NK-92 (cell line): ENCODE measurements around the gene PCGF3.
"Not testable (repeated sequence)": the region's sequence is repeated elsewhere in the genome, so short reads cannot be mapped to it uniquely, and the experiment has no call there.

Experiments
- DNase-seq: peaks from one replicate; lab custom pipeline; 2025; ENCODE audit not compliant: unreplicated experiment; lab: John Stamatoyannopoulos, UW

The PCGF3 gene

DNA sequence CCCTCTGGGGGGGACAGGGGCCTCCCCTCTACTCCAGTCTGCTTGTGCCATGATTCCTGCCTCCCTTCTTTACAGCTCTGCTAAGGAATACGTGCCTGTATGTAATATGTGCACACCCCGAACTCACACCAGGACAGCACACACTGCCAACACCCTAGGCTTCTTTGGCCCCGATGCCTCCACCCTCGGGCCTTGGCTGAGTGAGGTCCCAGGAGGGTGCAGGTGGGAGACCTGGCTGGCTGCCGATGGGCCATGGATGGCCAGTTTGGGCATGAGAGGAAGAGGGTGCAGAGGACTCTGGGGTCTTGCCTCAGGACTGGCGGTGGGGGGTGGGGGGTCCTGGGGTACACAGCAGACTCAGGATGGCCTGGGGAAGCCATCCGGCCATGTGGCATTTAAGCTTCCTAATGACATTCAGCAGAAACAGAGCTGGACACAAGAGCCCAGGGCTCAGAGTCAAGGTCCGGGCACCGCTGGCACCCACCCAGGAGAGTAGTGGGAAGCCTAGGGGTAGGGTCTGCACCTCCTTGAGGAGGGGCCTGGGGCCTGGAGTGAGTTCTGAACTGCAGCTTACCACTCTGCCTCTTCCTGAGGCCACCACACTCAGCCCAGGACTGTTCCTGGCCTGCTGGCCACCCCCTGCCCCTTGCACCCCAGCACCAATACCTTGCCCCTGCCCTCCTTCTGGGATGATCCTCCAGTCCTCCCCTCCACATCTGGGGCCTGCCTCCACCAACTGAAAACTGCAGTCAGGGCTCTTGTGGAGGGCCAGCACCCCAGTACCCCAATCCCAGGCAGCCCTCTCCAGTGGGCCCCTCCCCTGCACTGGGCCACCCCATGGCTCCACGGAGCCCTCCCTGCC lies 2.1 kb upstream of the PCGF3 start:
- no peak for DNase-seq

DNA sequence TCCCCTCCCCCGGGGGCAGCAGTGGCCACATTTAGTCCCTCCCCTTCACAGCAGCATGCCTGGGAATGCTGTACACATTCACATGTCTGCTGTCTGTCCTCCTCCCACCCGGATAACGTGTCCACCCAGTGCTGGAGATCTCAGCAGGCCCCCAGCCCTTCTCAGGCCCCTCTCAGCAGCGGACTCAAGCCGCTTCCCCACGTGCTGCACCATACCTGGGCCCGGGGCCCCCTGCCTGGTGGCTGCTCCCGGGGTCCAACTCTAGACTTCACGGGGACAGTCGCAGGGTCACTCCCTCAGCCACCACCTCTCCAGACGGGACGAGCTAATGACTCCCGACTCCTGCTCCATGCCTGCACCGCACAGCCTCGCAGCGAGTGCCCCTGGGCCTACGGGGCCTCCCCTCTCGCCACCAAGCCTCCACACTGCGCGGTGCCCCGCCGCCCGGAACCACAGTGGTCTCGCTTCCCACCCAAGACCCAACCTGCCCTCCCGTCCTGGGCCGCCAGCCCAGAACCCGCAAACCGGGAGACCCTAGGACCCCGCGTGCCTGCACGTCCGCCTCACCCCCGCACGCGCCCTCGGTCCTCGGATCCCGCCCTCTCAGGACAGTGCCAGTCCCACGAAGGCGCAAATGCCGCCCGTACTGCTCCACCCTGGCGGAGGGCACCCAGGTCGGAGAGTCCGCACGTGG lies 1.3 kb upstream of the PCGF3 start:
- no peak for DNase-seq

DNA sequence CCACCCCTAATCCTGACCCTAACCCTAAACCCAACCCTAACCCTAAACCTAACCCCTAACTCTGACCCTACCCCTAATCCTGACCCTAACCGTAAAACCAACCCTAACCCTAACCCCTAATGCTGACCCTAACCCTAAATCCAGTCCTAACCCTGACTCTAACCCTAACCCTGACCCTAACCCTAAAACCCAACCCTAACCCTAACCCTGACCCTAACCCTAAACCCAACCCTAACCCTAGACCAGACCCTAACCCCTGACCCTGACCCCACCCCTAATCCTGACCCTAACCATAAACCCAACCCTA lies 708 bp upstream of the PCGF3 start:
- no peak for DNase-seq

DNA sequence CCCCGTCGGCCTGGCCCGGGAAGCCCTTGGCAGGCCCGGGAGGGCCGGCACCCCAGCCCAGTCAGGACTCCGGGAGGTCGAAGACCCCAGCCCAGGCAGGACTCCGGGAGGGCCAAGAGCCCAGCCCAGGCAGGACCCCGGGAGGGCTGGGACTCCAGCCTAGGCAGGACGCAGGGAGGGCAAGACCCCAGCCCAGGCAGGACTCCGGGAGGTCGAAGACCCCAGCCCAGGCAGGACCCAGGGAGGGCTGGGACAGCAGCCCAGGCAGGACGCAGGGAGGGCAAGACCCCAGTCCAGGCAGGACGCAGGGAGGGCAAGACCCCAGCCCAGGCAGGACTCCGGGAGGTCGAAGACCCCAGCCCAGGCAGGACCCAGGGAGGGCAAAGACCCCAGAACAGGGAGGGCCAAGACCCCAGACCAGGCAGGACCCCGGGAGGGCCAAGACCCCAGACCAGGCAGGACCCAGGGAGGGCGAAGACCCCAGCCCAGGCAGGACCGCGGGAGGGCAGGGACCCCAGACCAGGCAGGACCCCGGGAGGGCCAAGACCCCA lies 526 bp downstream of the PCGF3 start:
- not testable (repeated sequence) for DNase-seq

DNA sequence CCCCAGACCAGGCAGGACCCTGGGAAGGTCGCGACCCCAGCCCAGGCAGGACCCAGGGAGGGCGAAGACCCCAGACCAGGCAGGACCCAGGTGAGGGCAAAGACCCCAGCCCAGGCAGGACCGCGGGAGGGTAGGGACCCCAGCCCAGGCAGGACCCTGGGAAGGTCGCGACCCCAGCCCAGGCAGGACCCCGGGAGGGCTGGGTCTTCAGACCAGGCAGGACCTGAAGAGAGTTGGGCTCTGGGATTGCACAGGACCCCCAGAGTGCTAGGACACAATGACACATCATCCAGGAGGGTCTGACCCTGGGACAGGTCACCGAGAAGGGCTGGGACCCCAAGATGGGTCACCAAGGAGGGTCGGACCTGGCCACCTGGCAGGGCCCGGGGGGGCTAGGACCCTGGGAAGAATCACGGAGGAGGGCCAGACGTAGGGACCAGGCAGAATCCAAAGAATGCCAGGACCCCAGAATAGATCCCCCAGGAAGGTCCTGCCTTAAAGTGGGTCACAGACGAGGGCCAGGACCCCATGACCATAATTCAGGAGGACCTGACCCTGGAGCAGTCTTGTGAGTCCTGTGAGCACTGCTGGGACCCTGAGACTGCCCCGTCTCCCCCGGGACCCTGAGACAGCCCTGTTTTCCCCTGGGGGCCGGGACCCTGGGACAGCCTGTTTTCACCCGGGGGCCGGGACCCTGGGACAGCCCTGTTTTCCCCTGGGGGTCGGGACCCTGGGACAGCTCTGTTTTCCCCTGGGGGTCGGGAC lies 1.4 kb downstream of the PCGF3 start:
- DNase-seq = no peak

DNA sequence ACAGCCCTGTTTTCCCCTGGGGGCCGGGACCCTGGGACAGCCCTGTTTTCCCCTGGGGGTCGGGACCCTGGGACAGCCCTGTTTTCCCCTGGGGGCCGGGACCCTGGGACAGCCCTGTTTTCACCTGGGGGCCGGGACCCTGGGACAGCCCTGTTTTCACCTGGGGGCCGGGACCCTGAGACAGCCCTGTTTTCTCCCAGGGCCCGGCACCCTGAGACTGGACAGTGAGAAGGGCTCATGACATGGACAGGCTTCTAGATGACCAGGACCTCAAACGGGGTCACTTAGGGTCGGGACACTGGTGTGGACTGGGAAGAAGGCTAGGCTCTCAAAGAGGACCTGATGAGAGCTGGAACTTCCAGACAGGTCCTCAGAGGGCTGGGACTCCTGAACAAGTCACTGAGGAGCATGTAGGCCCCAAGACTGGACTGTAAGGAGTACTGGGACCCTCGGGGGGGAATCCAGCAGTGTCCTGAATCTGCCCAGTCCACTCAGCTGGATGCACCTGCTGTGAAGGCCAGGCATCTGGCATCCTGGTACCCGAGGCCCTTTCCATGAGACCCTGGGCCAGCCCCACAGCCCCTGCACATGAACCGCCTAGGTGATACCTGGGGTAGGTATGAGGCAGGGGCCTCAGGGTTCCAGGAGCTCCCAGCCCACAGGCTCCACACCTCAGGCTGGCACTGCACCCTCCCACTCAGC lies 2.4 kb downstream of the PCGF3 start:
- DNase-seq = no peak

DNA sequence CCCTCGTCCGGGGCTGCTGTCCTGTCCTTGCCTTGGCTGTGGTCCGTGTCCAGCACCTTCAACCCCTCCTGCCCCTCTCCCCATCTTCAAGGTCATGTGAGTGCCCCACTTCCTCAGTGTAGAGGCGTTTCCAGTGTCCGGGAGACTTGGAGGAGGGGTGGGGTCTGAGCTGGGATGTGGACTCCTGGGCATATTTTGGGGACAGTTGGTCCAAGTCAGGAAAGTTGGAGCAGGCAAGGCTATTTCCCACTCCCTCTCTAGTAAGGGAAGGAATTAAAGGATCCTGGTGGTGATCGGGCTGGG lies 3.0 kb downstream of the PCGF3 start:
- no peak for DNase-seq

DNA sequence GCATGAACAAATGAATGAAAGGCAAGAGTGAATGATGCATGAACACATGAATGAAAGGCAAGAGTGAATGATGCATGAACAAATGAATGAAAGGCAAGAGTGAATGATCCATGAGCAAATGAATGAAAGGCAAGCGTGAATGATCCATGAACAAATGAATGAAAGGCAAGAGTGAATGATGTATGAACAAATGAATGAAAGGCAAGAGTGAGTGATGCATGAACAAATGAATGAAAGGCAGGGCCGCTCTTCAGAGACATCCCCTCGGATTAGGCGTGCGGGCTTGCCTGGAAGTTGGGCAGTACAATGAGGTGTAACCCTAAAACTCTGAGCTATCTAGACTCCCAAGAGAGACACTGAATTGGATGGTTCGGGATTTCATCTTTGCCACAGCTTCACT lies 3.7 kb downstream of the PCGF3 start:
- DNase-seq = no peak

DNA sequence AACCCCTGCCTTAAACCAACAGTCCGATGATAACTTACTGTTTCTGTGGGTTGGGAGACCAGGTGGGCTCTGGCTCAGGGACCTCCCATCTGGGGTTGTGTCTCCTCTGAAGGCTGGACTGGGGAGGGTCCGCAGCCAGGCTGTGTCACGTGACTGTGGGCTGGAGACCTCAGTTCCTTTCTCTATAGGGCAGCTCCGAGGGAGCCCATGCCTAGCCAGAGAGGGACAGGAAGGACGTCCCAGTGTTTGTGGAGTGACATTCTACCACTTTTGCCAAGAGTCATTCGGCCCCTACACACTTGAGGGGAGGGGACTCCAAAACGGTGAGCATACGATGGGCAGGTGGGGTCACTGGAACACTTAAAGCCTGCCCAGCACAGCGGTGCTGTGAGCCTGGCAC lies 4.5 kb downstream of the PCGF3 start:
- no peak for DNase-seq

DNA sequence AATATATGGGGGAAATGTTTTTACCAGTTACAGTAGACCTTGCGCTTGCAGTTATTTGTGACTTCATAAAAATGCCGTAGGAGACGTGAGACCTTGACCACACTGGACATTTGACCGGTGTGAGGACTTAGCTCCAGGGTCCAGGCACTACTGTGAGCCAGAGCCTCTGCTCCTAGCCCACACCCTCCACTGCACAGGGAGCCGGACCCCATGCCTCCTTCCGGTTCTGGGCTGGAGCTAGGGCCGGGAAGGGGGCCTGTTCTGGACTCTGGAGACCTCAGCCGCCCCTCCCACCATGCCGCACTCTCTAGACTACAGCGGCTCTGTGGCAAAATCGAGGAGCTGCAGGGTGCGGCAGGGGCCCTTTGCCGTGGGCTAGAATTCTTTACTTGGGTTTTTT lies 5.3 kb downstream of the PCGF3 start:
- no peak for DNase-seq

DNA sequence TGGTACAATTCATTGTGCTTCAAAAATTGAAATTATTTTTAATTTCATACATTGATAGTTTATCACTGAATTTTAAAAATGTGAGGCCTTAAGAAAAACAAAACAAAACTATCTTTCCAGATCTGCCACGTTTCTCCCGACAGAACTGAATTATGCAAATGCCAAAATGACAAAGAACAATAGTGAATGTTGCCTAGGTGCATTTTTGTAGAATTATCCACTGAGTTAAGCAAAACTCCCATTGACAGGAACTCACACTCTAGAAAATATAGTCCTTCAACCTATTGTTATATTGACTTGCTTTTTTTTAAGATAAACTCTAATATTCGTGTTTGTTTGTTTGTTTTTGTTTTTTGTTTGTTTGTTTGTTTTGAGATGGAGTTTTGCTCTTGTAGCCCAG lies 6.5 kb downstream of the PCGF3 start:
- no peak for DNase-seq

DNA sequence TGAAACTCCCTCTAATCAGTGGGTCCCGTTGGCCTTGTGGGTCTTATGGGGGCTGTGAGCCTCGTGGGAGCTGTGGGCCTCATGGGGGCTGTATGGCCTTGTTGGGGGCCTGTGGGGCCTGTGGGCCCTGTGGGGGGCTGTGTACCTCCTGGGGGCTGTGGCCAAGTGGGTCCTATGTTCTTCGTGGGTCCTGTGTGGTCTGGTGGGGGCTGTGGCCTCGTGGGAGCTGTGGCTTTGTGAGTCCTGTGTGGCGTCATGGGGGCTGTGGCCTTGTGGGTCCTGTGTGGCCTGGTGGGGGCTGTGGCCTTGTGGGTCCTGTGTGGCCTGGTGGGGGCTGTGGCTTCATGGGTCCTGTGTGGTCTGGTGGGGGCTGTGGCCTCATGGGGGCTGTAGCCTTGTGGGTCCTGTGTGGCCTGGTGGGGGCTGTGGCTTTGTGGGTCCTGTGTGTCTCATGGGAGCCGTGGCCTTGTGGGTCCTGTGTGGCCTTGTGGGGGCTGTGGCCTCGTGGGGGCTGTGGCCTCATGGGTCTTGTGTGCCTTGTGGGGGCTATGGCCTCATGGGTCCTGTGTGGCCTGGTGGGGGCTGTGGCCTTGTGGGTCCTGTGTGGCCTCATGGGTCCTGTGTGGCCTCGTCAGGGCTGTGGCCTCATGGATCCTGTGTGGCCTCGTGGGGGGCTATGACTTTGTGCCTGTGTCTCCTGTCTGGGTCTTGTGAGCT lies 7.4 kb downstream of the PCGF3 start:
- no peak for DNase-seq

DNA sequence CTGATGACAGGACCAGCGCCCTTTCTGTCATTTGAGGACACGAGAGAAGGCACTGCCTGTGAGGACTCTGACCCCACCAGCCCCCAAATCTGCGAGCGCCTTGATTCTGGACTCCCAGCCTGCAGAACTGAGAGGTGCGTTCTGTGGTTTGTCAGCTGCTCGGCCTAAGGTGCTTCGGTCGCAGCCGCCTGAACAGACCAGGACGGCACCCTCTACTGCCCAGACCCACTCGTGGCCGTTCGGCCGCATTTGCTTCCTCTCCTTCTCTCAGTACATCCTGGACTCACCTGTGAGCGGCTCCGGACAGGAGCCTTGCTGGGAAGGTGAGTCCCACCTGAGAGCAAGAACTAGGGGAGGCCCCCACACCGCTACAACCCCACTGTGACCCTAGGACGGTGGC lies 8.5 kb downstream of the PCGF3 start:
- DNase-seq = no peak

DNA sequence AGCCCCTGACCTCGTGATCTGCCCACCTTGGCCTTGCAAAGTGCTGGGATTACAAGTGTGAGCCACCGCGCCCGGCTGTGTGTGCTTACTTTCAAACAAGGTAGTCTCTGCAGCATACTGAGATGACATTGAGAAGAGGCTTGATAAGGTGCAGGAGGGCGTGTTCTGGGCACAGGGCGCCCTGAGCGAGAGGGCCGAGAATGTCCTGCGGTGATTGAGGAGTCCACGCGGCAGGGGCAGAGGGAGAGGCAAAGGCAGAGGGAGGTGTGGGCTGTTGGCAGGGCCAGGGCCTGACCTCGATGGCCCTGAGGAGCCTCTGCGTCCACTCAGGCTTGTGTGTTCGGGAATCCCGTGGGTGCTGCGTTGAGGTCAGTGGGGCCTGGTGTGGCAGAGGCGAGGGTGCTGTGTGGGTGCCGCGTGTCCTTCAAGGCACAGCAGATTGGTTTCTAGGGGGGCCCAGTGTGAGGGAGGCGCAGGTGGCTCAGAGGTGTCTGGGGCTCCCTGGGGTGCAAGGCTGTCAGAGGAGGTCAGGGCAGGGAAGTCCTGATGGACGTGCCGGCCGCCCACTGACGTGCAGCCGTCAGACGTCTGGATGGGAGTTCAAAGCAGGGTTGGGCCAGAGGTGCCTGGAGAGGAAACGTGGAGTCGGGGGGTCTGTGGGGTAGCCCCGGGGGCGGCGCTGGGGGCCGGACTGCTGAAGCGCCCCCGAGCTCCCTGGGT lies 12.1 kb downstream of the PCGF3 start:
- DNase-seq = no peak

DNA sequence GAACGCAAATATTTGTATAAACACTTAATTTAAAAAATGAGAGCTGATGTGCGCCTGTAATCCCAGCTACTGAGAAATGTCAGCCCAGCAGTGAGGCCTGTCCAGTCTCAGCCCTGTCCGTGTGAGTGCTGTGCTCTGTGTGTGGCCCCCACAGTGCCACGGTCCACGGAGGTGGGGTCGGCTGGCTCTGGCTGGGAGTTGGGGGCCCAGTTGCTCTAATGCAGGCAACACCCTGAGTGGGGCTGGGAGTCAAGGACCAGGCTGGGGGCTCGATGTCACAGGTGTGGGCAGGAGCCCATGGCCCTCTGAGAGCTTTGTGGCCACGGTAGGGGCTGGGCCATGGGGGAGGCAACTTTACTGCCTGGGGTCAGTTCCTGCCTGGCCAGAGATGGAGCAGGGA lies 12.8 kb downstream of the PCGF3 start:
- no peak for DNase-seq

DNA sequence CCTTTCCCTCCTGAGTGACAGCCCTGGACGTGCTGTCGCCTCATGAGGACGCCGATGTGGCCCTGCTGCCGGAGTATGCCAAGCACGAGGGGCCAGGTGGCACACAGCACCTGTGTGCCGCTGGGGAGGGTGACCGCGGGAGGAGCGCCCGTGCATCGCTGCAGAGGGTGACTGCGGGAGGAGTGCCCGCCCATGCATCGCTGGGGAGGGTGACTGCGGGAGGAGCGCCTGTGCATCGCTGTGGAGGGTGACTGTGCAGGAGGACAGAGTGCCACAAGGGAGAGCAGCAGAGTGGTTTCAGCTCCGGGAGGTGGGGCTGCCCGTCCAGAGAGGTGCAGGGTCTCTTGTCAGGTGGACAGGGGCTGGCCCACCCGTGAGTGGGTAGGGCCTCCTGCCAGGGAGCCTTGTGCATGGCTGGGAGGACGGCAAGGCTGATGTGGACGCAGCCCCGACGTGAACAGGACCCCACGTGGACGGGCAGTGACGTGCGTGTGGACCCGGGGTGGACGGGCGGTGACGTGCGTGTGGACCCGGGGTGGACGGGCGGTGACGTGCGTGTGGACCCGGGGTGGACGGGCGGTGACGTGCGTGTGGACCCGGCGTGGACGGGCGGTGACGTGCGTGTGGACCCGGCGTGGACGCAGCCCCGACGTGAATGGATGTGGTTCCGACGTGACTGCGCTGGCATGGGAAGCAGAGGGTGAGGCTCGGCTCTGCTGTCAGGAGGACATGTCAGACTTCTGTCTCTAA lies 14.7 kb downstream of the PCGF3 start:
- DNase-seq = no peak

DNA sequence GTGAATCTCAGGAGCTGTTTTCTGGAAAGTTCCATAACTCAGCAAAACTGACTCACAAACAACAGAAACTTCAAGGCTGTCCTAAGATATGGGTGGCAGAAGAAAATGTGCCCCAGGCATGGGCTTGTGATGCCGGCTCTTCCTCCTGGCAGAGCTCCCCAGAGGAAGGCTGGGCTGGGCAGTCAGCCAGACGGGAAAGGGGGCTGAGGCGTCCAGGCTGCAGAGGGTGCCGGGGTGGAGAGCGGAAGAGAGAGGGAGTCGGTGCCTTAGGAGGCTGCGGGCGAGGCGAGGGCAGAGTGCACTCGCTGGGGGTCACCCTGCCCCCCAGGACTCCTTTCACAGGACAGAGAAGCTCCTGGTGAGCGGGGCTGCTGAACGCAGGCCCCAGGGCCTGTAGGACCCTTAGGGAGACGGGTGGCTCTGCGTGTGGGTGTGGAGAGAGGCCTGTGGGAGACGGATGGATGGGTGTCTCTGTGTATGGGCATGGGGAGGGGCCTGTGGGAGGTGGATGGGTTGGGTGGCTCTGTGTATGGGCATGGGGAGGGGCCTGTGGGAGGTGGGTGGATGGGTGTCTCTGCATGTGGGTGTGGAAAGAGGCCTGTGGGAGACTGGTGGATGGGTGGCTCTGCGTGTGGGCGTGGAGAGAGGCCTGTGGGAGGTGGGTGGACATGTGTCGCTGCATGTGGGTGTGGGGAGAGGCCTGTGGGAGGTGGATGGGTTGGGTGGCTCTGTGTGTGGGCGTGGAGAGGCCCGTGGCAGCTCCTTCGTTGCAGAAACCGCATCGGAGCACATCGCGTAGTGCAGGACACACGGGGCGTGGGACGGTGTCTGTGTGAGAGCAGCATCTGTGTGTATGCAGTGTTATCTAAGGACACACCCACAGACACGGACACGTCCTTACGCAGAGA lies 15.9 kb downstream of the PCGF3 start:
- no peak for DNase-seq

DNA sequence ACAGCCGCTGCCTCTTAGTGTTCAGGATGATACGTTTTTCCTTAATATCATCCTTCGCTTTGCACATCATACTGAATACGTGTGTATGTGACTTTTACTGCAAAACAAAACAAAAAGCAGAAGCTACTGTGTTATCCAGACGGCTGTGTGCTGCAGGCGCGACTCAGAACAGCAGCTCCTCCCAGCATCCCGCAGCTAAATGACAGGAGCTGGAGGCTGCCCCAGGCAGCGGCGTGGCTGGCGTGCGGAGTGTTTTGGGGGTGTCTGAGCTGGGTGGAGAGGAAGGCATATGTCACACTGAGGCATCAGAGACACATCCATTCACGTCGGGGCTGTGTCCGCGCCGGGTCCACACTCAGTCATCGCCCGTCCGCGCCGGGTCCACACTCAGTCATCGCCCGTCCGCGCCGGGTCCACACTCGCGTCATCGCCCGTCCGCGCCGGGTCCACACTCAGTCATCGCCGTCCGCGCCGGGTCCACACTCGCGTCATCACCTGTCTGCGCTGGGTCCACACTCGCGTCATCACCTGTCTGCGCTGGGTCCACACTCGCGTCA lies 16.6 kb downstream of the PCGF3 start:
- no peak for DNase-seq
